ENCODE measurements around the gene CROCC.

GRCh38 chr1:16927256-16927655, 5.5 kb downstream of the CROCC start:
- TF ChIP-seq CTCF (IDR thresholded peaks at IDR 0.05; ENCODE audit: insufficient read depth, low read length) (no peak), POLR2AphosphoS5 (IDR thresholded peaks at IDR 0.05; ENCODE audit: low read depth) (no peak), REST (IDR thresholded peaks at IDR 0.05; ENCODE audit: insufficient replicate concordance, low read depth) (no peak)
